Keratinocyte (primary cell): ENCODE measurements around the gene SKI. TPM values are rescaled to one million over a fixed set of nuclear protein-coding genes. Genes with fewer than 3 reads are reported as not detected.

Source experiments
- DNase-seq: peaks from one replicate; pipeline ENCODE4 v3.0.0-alpha.2; 2011; ENCODE audit warnings: low read depth, missing footprints, low spot score
- FAIRE-seq: peaks from 2 replicates; lab custom pipeline; 2011; peaks lifted over from hg19 to GRCh38; lab: Jason Lieb, UNC
- H2AFZ ChIP-seq: 2 replicates; pipeline ENCODE4 v1.6.0; 2012; ENCODE audit warnings: low read length, control low read depth, inconsistent platforms; ENCODE audit not compliant: control insufficient read depth
- H3K27ac ChIP-seq: 2 replicates; pipeline ENCODE4 v1.5.1; 2011; ENCODE audit warnings: low read length; ENCODE audit not compliant: control insufficient read depth, insufficient read depth
- H3K27me3 ChIP-seq: 3 replicates; pipeline ENCODE4 v1.6.0; 2011; ENCODE audit warnings: low read length; ENCODE audit not compliant: control insufficient read depth, insufficient read depth; ENCODE audit errors: extremely low read depth
- H3K36me3 ChIP-seq, 2 experiments: 2 replicates in 1 of 2; 3 replicates in 1 of 2; pipeline ENCODE4 v1.5.1; 2011; ENCODE audit warnings: low read length in 2 of 2, mild to moderate bottlenecking in 1 of 2; ENCODE audit not compliant: control insufficient read depth in 2 of 2, insufficient read depth in 2 of 2; ENCODE audit errors: extremely low read depth in 1 of 2
- H3K4me1 ChIP-seq: 3 replicates; pipeline ENCODE4 v1.5.1; 2011; ENCODE audit warnings: low read length; ENCODE audit not compliant: control insufficient read depth, insufficient read depth; ENCODE audit errors: extremely low read depth
- H3K4me2 ChIP-seq: 3 replicates; pipeline ENCODE4 v1.6.0; 2011; ENCODE audit warnings: low read depth, low read length; ENCODE audit not compliant: control insufficient read depth, insufficient read depth; ENCODE audit errors: extremely low read depth
- H3K4me3 ChIP-seq, 3 experiments: fragments of 200-600 bp in 1 of 3; sonication (generic) in 1 of 3; 2 replicates in 2 of 3; 3 replicates in 1 of 3; pipeline ENCODE4 v1.5.1; 2011 to 2016; ENCODE audit warnings: low read length in 3 of 3, mild to moderate bottlenecking in 3 of 3, control low read depth in 2 of 3, inconsistent platforms in 1 of 3, low read depth in 1 of 3, mixed read lengths in 1 of 3, mixed run types in 1 of 3, moderate library complexity in 1 of 3; ENCODE audit not compliant: control insufficient read depth in 2 of 3, insufficient read depth in 2 of 3; ENCODE audit errors: extremely low read depth in 1 of 3
- H3K79me2 ChIP-seq: 2 replicates; pipeline ENCODE4 v1.6.0; 2012; ENCODE audit warnings: low read length; ENCODE audit not compliant: control insufficient read depth, insufficient read depth
- H3K9ac ChIP-seq: 3 replicates; pipeline ENCODE4 v1.6.0; 2011; ENCODE audit warnings: low read length; ENCODE audit not compliant: control insufficient read depth, insufficient read depth; ENCODE audit errors: extremely low read depth
- H3K9me1 ChIP-seq: 3 replicates; pipeline ENCODE4 v1.6.0; 2011; ENCODE audit warnings: low read length; ENCODE audit not compliant: control insufficient read depth, insufficient read depth; ENCODE audit errors: extremely low read depth
- H3K9me3 ChIP-seq: 2 replicates; pipeline ENCODE4 v1.5.1; 2012; ENCODE audit warnings: low read depth, low read length; ENCODE audit not compliant: control insufficient read depth
- H4K20me1 ChIP-seq: 3 replicates; pipeline ENCODE4 v1.6.0; 2011; ENCODE audit warnings: low read length; ENCODE audit not compliant: control insufficient read depth, insufficient read depth; ENCODE audit errors: extremely low read depth
- EZH2 ChIP-seq: IDR thresholded peaks from one replicate; pipeline ENCODE4 v1.6.1; 2012; ENCODE audit warnings: inconsistent platforms, mild to moderate bottlenecking, low read length, moderate library complexity
- dilution Hi-C: fragments of 300-500 bp; cut with MboI; formaldehyde crosslinking; loops from one replicate; pipeline ENCODE4 v1.7.0; 2020; ENCODE audit warnings: low sequenced_read_pairs; ENCODE audit not compliant: extremely low pct_ligation_motif_present
- polyA plus RNA-seq, 5 experiments: library from polyadenylated mRNA; depleted of rRNA in 3 of 5; stranded (reverse) in 3 of 5; stranded (forward) in 1 of 5; unstranded in 1 of 5; fragments of >200 nt; gene quantifications; 1 replicate in 1 of 5; 2 replicates in 3 of 5; 3 replicates in 1 of 5; pipeline versions ENCODE4 v1.2.1 to v1.2.3, GENCODE V29; 2011 to 2012; ENCODE audit warnings: missing spikeins in 2 of 5, low read depth in 1 of 5, low replicate concordance in 1 of 5
- TF ChIP-seq, protein P1 (sequence below), 3 experiments: IDR thresholded peaks in 1 of 3; conservative IDR thresholded peaks in 1 of 3; optimal IDR thresholded peaks in 1 of 3; 2 replicates in 2 of 3; 3 replicates in 1 of 3; pipeline versions ENCODE3 to v1.5.1; 2011; ENCODE audit warnings: low read length in 3 of 3, mild to moderate bottlenecking in 3 of 3, moderate library complexity in 2 of 3, control low read depth in 1 of 3, inconsistent platforms in 1 of 3; ENCODE audit not compliant: insufficient read depth in 2 of 3; ENCODE audit errors: extremely low read depth in 1 of 3

Gene SKI
- polyA plus RNA-seq, 1 donor (not counting 4 experiments of a cell fraction or from before 2014, with no cell fraction given) = 4.8 TPM

DNA sequence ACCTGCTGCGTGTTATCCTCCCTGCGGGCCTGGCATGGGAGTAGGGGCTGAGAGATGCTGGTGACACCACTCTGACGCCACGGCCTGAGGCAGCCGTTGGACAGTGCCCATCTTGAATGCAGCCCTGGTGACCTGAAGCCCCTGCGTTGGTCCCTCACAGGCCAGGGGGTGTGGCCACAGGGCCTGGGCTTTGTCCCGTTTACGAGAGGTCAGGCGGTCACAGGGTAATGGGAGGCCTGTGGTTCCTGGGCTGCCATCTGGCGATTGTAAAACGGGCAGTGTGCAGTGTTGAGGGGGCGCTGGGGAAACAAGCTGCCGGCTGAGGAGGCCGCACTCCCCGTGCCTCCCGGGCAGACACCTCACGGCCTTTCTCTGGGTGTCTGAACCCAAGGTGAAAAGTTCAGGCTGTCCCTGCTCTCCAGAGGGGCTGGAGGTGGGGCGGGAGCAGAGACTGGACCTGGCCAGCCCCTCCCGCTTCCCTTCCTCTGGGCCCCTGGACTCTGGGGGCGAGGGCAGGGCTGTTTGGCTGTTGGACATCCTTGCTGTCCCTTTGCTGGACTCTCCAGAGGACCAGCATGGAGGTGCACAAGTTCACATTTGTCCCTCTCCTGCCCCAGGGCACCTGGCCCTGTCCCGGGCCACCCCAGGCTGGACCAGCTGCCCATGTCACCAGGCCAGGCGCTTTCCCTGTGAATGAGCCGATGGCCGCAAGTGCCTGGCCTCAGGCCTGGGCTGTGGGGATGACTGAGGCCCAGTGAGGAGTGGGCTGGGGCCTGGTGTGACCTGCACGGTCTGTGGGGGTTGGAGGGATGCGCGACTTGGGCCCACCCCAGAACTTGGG is 42.4 kb downstream of the SKI start:
- Histone ChIP-seq H3K9ac (no peak overlapping the region), H3K79me2 (peaks cover 96% of the 10 kb centered on the region), H3K4me2 (no peak overlapping the region), H3K27me3 (no peaks in the 10 kb centered on the region), H3K9me3 (no peaks in the 10 kb centered on the region), H3K4me1 (no peaks in the 10 kb centered on the region), H2AFZ (no peak overlapping the region), H4K20me1 (peaks cover 45% of the 10 kb centered on the region), H3K27ac (no peak overlapping the region), H3K9me1 (peaks cover 4% of the 10 kb centered on the region), H3K4me3 (no peak overlapping the region), H3K36me3 (peaks cover 0 to 2% of the 10 kb centered on the region in 2 experiments)
- no peak for DNase-seq
- dilution Hi-C loops = loop anchor here (10.0 kb wide), 1 partner anchor 76 kb away; the partner anchor contains the start of gene FAAP20
- TF ChIP-seq EZH2 = no peak
- TF ChIP-seq, protein P1, sequence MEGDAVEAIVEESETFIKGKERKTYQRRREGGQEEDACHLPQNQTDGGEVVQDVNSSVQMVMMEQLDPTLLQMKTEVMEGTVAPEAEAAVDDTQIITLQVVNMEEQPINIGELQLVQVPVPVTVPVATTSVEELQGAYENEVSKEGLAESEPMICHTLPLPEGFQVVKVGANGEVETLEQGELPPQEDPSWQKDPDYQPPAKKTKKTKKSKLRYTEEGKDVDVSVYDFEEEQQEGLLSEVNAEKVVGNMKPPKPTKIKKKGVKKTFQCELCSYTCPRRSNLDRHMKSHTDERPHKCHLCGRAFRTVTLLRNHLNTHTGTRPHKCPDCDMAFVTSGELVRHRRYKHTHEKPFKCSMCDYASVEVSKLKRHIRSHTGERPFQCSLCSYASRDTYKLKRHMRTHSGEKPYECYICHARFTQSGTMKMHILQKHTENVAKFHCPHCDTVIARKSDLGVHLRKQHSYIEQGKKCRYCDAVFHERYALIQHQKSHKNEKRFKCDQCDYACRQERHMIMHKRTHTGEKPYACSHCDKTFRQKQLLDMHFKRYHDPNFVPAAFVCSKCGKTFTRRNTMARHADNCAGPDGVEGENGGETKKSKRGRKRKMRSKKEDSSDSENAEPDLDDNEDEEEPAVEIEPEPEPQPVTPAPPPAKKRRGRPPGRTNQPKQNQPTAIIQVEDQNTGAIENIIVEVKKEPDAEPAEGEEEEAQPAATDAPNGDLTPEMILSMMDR (optimal IDR thresholded peaks at IDR 0.05 in 1 of 3, IDR thresholded peaks at IDR 0.05 in 1 of 3, conservative IDR thresholded peaks at IDR 0.05 in 1 of 3; ENCODE audit: extremely low read depth in 1 of 3, insufficient read depth in 2 of 3, low read length in 3 of 3) = no peak
- no peak for FAIRE-seq

DNA sequence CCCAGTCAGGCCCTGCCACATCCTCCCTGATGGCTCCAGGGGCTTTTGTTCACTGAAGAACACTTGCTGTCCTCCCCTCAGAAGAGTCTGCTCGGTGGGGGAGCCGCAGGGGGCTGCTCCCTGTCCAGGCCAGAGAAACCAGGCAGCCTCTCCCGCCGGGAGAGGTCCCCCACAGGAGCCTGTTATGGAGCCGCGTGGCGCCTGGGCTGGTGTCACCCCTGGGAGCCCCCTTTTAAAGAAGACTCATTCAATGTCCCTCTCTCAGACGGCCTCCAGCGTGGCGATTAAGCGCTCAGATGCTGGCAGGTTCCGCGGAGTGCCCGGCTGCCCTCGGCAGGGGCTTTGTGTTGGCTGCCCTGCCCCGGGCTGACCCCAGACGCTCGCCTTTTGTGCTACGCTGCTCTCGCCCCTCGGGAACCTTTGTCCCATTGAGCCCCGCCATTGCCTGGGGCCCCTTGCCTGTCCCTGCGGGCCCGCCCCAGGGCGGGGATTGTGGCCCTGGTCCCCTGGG is 43.1 kb downstream of the SKI start:
- dilution Hi-C loops = loop anchor here (10.0 kb wide), 1 partner anchor 76 kb away; the partner anchor contains the start of gene FAAP20
- Histone ChIP-seq H3K4me1 (no peaks in the 10 kb centered on the region), H3K9me3 (no peaks in the 10 kb centered on the region)

More for the DNA sequence above, 43.1 kb downstream of the SKI start:
- Histone ChIP-seq H3K27me3 (no peaks in the 10 kb centered on the region), H3K27ac (no peak overlapping the region), H3K9me1 (peaks cover 6% of the 10 kb centered on the region), H4K20me1 (peaks cover 47% of the 10 kb centered on the region), H3K79me2 (peaks cover 94% of the 10 kb centered on the region), H2AFZ (no peak overlapping the region), H3K4me2 (no peak overlapping the region), H3K9ac (no peak overlapping the region), H3K36me3 (peaks cover 0 to 2% of the 10 kb centered on the region in 2 experiments), H3K4me3 (no peak overlapping the region)
- FAIRE-seq = no peak
- no peak for DNase-seq
- no peak for TF ChIP-seq EZH2
- TF ChIP-seq, protein P1 (optimal IDR thresholded peaks at IDR 0.05 in 1 of 3, IDR thresholded peaks at IDR 0.05 in 1 of 3, conservative IDR thresholded peaks at IDR 0.05 in 1 of 3; ENCODE audit: extremely low read depth in 1 of 3, insufficient read depth in 2 of 3, low read length in 3 of 3) = no peak
